ENCODE measurements around the gene SH3D19.

Gene SH3D19

DNA sequence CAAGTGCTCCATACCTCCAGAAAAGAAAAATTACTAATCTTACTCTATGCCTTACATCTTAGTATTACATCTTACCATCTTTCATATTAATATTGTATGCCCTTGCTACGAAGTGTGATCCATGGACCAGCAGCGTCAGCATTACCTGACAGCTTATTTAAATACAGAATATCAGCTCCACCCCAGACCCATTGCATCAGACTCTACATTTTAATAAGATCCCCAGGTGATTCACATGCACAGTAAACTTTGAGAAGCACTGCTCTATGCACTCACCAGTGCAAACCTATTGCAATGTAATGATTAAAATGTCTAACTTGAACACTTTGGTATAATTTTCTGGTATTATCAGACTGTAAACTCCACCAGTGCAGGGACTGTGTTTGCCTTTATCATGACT is 14.1 kb upstream of the SH3D19 start:
- no peak overlapping the region for H3K4me3 ChIP-seq (ENCODE audit: low read depth, low read length)
- TF ChIP-seq, protein P1, sequence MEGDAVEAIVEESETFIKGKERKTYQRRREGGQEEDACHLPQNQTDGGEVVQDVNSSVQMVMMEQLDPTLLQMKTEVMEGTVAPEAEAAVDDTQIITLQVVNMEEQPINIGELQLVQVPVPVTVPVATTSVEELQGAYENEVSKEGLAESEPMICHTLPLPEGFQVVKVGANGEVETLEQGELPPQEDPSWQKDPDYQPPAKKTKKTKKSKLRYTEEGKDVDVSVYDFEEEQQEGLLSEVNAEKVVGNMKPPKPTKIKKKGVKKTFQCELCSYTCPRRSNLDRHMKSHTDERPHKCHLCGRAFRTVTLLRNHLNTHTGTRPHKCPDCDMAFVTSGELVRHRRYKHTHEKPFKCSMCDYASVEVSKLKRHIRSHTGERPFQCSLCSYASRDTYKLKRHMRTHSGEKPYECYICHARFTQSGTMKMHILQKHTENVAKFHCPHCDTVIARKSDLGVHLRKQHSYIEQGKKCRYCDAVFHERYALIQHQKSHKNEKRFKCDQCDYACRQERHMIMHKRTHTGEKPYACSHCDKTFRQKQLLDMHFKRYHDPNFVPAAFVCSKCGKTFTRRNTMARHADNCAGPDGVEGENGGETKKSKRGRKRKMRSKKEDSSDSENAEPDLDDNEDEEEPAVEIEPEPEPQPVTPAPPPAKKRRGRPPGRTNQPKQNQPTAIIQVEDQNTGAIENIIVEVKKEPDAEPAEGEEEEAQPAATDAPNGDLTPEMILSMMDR (IDR thresholded peaks at IDR 0.05; ENCODE audit: low read depth, low read length), result no peak
- in situ Hi-C loops (cut with HindIII; ENCODE audit: low sequenced_read_pairs), result no loop called here
- DNase-seq (ENCODE audit: low read depth, low spot score), result no peak

GRCh38 chr4:151331276-151332042 is 6.1 kb upstream of the SH3D19 start:
- no peak overlapping the region for H3K4me3 ChIP-seq (ENCODE audit: low read depth, low read length)
- in situ Hi-C loops (cut with HindIII; ENCODE audit: low sequenced_read_pairs), result no loop called here
- TF ChIP-seq, protein P1 (IDR thresholded peaks at IDR 0.05; ENCODE audit: low read depth, low read length), result no peak
- peak; percentile 45 for DNase-seq (ENCODE audit: low read depth, low spot score)

- in situ Hi-C loops (cut with HindIII; ENCODE audit: low sequenced_read_pairs), result no loop called here
- TF ChIP-seq, protein P1 (IDR thresholded peaks at IDR 0.05; ENCODE audit: low read depth, low read length), result no peak
- no peak for DNase-seq (ENCODE audit: low read depth, low spot score)
- H3K4me3 ChIP-seq (ENCODE audit: low read depth, low read length), result no peak overlapping the region
Measured at GRCh38 chr4:151329217-151330007, 4.0 kb upstream of the SH3D19 start.

- no peak for DNase-seq (ENCODE audit: low read depth, low spot score)
- TF ChIP-seq, protein P1 (IDR thresholded peaks at IDR 0.05; ENCODE audit: low read depth, low read length), result no peak
- H3K4me3 ChIP-seq (ENCODE audit: low read depth, low read length), result peak overlapping the region; percentile 66
- in situ Hi-C loops (cut with HindIII; ENCODE audit: low sequenced_read_pairs), result no loop called here
Measured at GRCh38 chr4:151325949-151326246, 493 bp upstream of the SH3D19 start.

DNA sequence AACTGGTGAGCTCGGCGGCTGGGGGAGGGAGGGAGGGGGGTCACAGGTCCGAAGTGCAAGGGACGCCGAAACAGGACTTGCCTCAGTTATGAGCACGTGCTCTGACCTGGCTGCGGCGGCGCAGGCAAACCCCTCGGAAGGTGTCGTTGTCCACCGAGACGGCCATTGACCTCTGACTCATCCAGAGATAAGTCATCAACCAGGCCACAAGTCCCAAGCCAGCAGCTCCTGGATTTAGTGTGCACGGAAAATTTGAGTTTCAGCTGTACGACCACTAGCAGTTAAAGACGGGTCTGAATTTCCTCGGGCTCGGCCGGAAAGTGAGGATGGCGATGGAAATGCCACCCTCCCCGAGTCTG is 674 bp downstream of the SH3D19 start:
- TF ChIP-seq, protein P1 (IDR thresholded peaks at IDR 0.05; ENCODE audit: low read depth, low read length), result no peak
- H3K4me3 ChIP-seq (ENCODE audit: low read depth, low read length), result peak overlapping the region; percentile 66
- peak; percentile 62 for DNase-seq (ENCODE audit: low read depth, low spot score)
- in situ Hi-C loops (cut with HindIII; ENCODE audit: low sequenced_read_pairs), result no loop called here

DNA sequence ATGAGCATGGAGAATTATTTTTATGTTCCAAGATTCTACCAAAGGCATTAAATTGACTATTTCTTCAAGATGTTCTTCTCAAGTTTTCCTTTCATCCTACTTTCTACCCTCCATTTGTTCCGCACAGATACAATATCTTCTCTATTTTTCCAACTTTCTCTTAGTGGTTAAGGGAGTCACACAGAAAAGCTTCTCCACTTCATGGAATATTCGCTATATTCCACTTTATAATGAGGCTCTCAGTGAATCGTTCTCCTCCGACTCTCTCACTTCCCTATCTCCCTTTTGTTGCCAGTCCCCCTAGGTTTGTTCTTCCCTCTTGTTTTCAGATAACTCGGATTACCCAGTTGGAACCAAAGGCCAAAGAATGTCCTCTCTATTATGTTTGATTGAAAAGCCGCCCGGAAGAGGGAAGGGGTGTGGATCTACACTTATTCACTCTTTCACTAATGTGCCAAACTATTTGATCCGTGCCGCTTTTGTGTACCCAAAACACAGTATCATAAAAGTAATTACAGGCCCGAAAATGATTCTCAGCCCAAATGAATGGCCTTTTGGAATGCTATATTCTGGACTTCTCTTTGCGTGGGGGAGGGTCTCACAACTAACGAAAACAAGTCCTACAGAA is 1.2 kb downstream of the SH3D19 start:
- peak overlapping the region; percentile 66 for H3K4me3 ChIP-seq (ENCODE audit: low read depth, low read length)
- peak; percentile 21 for DNase-seq (ENCODE audit: low read depth, low spot score)
- TF ChIP-seq, protein P1 (IDR thresholded peaks at IDR 0.05; ENCODE audit: low read depth, low read length), result no peak
- in situ Hi-C loops (cut with HindIII; ENCODE audit: low sequenced_read_pairs), result no loop called here
